ENCODE results near the gene SLC34A3. TPM values are rescaled to one million over a fixed set of nuclear protein-coding genes. Genes with fewer than 3 reads are reported as not detected.

SLC34A3 gene
- total RNA-seq, 2 donors from 2014 or later, result not detected

DNA sequence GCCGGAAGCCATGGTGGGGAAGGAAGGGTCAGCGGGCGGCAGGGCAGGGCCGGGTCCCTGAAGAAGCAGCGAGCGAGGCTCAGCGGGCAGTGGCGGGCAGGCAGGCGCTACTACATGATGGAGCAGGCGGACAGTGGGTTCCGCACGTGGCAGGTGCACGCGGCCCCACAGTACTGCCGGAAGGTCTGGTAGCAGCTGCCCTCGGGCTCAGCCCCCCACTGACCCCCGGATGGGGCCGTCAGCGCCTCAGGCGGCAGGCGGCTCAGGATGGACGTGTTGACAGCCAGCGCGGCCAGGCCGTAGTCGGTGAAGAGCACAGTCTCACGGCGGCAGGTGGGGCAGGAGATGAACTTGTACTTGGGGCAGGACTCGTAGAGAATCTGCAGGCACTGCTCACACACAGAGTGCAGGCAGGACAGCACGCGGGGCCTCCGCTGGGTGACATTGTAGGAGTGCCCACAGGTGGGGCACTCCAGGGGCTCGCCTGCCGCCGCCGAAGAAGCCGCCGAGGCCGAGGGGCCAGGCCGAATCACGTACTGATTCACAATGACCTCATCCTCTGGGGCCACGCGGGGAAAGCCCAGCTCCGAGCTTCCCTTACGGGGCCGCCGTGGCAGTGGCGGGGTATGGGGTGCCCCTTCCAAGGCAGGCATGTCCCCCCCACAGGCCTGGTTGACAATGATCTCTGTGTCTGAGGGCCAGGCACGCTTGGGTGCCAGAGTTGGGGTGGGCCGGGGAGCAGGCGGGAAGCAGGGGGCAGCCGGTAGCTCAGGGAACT lies 10.2 kb upstream of the SLC34A3 start:
- Histone ChIP-seq H3K9me3 (no peaks in the 10 kb centered on the region), H3K27me3 (no peaks in the 10 kb centered on the region), H3K4me3 (no peak overlapping the region), H3K4me1 (peaks cover 13% of the 10 kb centered on the region), H3K9ac (ENCODE audit: low read depth in 2 of 2, low read length in 2 of 2) (no peak overlapping the region), H3K27ac (no peak overlapping the region), H3K36me3 (no peaks in the 10 kb centered on the region)
- no peak for DNase-seq
- TF ChIP-seq, protein P1, sequence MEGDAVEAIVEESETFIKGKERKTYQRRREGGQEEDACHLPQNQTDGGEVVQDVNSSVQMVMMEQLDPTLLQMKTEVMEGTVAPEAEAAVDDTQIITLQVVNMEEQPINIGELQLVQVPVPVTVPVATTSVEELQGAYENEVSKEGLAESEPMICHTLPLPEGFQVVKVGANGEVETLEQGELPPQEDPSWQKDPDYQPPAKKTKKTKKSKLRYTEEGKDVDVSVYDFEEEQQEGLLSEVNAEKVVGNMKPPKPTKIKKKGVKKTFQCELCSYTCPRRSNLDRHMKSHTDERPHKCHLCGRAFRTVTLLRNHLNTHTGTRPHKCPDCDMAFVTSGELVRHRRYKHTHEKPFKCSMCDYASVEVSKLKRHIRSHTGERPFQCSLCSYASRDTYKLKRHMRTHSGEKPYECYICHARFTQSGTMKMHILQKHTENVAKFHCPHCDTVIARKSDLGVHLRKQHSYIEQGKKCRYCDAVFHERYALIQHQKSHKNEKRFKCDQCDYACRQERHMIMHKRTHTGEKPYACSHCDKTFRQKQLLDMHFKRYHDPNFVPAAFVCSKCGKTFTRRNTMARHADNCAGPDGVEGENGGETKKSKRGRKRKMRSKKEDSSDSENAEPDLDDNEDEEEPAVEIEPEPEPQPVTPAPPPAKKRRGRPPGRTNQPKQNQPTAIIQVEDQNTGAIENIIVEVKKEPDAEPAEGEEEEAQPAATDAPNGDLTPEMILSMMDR (IDR thresholded peaks at IDR 0.05), result no peak
- intact Hi-C loops (cut with DNase I), result no loop called here

DNA sequence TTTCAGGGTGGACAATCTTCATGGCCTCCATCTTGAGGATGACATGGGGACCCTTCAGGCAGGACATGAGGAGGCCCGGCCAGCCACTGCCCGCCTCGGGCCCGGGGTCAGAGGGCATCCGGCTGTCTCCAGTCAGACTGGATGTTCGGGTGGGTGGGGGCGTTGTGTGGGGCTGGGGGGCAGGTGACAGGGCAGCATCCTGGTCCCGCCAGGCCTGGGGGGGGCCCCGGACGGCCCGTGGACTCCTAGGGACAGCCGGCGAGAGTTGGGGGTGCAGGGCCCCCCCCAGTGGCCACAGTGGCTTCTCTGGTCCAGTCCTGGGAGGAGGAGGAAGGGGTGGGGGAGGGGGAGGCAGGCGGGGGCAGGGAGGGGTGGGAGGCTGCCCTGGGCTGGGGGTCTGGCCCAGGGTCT lies 9.6 kb upstream of the SLC34A3 start:
- DNase-seq, result no peak
- H3K9ac ChIP-seq (ENCODE audit: low read depth in 2 of 2, low read length in 2 of 2), result no peak overlapping the region

DNA sequence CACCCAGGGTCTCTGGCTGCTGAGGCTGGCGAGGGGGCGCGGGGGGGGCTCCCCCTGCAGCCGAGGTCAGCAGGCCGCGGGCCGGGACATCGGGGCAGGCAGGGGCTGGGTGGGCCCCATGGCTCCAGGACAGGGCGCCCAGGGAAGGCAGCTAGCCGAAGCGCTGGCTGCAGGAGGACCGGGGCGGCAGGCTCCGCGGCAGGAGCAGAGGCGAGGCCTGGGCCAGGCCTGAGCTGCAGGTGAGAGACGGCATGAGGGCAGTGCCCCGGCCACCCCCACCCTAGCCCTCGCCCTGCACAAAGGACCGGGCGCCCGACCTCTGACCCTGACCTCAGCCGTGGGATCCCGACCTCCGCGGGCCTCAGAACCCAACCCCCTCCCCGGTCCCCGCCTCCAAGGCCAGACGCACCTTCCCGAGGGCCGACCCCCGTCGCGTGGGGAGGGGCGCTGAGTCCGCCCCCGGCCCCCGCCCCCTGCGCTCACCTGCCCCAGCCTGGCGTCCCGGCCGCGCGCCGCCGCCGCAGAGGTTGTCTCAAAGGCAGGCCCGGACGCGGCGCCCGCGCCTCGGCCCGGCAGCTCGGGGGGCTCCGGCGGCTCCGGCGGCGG lies 9.1 kb upstream of the SLC34A3 start:
- H3K4me1 ChIP-seq, result peaks cover 14% of the 10 kb centered on the region
- peak overlapping the region; percentile 5 to 54 for H3K9ac ChIP-seq (ENCODE audit: low read depth in 2 of 2, low read length in 2 of 2)
- TF ChIP-seq, protein P1 (IDR thresholded peaks at IDR 0.05), result no peak
- no peaks in the 10 kb centered on the region for H3K9me3 ChIP-seq
- intact Hi-C loops (cut with DNase I), result no loop called here
- no peaks in the 10 kb centered on the region for H3K27me3 ChIP-seq
- DNase-seq, result peak; percentile 56
- no peaks in the 10 kb centered on the region for H3K36me3 ChIP-seq
- H3K4me3 ChIP-seq, result peak overlapping the region; percentile 28
- no peak overlapping the region for H3K27ac ChIP-seq

More for the DNA sequence above, 9.6 kb upstream of the SLC34A3 start:
- no peaks in the 10 kb centered on the region for H3K27me3 ChIP-seq
- no peak overlapping the region for H3K27ac ChIP-seq
- peaks cover 13% of the 10 kb centered on the region for H3K4me1 ChIP-seq
- H3K9me3 ChIP-seq, result no peaks in the 10 kb centered on the region
- intact Hi-C loops (cut with DNase I), result no loop called here
- H3K36me3 ChIP-seq, result no peaks in the 10 kb centered on the region
- TF ChIP-seq, protein P1 (IDR thresholded peaks at IDR 0.05), result no peak
- H3K4me3 ChIP-seq, result no peak overlapping the region

DNA sequence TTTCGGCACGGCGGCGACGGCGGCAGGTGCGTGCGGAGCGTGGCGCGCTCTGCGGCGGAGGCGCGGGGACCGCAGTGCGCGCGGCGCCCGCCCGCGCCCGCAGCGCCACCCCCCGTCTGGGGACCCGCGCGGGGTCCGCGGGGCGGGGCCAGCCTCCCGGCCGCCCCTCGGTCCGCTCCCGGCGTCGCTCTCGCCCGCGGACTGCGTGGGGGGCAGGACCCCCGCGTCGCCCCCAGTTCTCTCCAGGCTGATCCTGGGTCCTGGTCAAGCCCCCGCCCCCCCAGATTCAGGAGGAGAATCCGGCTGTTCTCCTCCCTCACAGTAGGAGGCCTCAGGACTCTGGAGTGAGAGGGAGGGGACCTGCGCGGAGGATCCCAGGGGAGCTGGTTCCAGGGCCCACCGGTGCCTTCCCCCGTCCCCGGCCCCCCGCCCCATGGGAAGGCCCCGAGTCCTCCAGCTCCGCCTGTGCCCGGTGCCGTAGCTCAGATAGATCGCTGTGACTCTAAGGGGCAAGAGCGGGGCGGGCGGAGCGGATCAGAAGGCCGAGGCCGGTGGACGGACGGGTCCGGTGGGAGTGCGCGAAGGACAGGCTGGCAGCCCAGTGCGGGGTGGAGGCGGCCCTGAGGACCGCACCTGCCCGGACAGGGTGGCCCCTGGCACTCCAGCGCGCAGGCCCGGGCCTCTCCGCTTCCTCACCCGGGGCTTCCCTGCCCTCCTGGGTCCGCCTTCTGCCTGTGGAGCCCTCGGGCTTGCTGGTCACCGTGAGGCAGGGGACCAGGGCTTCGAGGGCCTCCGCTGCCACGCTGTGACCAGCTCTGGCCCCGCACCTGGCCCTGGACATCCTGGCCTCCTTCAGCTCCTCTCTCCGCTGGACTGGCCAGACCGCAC lies 8.3 kb upstream of the SLC34A3 start, which contains the start of gene RNF208:
TSS of gene RNF208 (minus strand) at position 51 of the 888 bp plus-strand sequence. CDS start 1,028 bp downstream, outside the sequence.
- peak within 1 kb of the TSS; percentile 70 for H3K4me3 ChIP-seq
- no peaks in the 10 kb centered on the region for H3K27me3 ChIP-seq
- H3K36me3 ChIP-seq, result no peaks in the 10 kb centered on the region
- H3K9ac ChIP-seq (ENCODE audit: low read depth in 2 of 2, low read length in 2 of 2), result peak within 1 kb of the TSS; percentile 73 to 79
- peak within 1 kb of the TSS; percentile 83 for H3K27ac ChIP-seq
- TF ChIP-seq, protein P1 (IDR thresholded peaks at IDR 0.05), result no peak
- peak; percentile 54 for DNase-seq
- intact Hi-C loops (cut with DNase I), result no loop called here
- H3K9me3 ChIP-seq, result no peaks in the 10 kb centered on the region
- peaks cover 23% of the 10 kb centered on the region for H3K4me1 ChIP-seq
